ENCODE results near the gene BHLHE23.

BHLHE23 gene

DNA sequence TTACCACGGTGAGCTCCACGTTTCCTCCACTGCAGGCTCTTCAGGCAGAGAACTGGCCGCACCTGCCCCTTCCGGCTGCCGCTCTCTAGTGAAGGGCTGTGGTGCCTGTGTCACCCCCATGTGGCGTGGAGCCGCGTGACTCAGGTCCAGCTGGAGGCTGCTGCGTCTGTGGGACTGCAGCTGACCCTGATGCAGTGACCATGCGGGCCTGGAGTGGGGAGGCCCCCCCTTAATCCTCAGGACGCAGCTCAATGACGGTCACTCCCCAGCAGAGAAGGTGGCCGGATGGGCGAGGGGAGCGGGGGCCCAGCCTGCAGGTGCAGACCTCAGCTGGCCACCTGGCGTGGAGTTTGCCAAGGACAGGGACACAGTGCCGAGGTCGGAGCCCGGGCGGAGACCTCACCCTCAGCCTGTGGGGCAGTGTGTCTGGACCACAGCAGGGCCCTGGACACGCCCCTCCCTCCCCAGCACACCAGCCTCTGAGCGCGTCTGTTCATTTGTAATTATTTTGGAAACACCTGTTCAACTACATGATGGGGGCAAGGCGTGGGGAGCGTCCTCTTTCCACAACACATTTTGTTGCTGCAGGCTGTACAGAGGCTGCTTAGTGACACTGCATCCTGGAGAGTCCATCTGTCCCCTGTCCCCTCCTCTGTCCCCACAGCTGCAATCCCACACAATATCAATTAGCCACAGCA, 10.7 kb downstream of the BHLHE23 start:
- TF ChIP-seq, protein P1, sequence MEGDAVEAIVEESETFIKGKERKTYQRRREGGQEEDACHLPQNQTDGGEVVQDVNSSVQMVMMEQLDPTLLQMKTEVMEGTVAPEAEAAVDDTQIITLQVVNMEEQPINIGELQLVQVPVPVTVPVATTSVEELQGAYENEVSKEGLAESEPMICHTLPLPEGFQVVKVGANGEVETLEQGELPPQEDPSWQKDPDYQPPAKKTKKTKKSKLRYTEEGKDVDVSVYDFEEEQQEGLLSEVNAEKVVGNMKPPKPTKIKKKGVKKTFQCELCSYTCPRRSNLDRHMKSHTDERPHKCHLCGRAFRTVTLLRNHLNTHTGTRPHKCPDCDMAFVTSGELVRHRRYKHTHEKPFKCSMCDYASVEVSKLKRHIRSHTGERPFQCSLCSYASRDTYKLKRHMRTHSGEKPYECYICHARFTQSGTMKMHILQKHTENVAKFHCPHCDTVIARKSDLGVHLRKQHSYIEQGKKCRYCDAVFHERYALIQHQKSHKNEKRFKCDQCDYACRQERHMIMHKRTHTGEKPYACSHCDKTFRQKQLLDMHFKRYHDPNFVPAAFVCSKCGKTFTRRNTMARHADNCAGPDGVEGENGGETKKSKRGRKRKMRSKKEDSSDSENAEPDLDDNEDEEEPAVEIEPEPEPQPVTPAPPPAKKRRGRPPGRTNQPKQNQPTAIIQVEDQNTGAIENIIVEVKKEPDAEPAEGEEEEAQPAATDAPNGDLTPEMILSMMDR (IDR thresholded peaks at IDR 0.05; ENCODE audit: extremely low read depth, insufficient read depth, missing control alignments): no peak

DNA sequence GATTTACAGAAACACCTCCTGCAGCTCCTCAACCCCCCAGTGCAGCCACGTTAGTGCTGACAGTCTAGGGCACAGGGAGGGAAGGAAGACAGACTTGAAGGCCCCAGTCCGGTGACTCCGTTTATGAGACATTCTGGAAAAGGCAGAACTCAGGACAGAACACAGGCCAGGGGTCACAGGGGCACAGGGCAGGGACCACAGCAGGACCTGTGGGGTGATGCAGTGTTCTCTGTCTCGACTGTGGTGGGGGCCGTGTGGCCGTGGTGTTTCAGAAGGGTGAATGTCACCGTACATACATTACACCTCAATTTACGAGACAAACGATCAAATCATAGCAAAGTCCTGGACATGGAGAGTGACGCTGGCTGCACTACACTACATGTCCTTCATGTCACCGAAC, 11.3 kb downstream of the BHLHE23 start:
- no peak for DNase-seq (ENCODE audit: low spot score)
- TF ChIP-seq, protein P1 (IDR thresholded peaks at IDR 0.05; ENCODE audit: extremely low read depth, insufficient read depth, missing control alignments): no peak
- in situ Hi-C loops (cut with MboI; ENCODE audit: low pct_unique_long_range_greater_than_20kb, low sequenced_read_pairs, unreplicated experiment): no loop called here

More for the DNA sequence above, 10.7 kb downstream of the BHLHE23 start:
- no peak for DNase-seq (ENCODE audit: low spot score)
- in situ Hi-C loops (cut with MboI; ENCODE audit: low pct_unique_long_range_greater_than_20kb, low sequenced_read_pairs, unreplicated experiment): no loop called here

DNA sequence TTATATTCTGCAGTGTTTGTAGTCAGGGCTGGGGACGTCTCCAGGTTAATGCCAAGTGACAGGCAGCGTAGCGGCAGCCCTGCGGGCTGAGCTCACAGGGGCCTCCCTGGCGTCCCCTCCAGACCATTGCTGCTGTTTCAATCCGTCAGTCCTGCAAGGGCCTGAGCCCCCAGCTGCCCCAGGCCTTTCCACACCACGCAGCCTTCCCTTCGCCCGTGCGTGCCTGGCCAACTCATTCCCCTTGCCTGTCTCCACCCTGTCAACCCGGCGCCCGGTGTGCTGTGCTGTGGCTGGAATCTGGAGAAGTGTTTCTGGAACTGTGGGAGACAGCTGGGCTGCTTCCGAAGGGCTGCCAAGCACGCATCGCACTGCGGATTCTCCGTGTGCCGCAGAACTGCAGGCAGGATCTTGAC, 11.9 kb downstream of the BHLHE23 start:
- TF ChIP-seq, protein P1 (IDR thresholded peaks at IDR 0.05; ENCODE audit: extremely low read depth, insufficient read depth, missing control alignments): no peak
- in situ Hi-C loops (cut with MboI; ENCODE audit: low pct_unique_long_range_greater_than_20kb, low sequenced_read_pairs, unreplicated experiment): no loop called here
- DNase-seq (ENCODE audit: low spot score): no peak

DNA sequence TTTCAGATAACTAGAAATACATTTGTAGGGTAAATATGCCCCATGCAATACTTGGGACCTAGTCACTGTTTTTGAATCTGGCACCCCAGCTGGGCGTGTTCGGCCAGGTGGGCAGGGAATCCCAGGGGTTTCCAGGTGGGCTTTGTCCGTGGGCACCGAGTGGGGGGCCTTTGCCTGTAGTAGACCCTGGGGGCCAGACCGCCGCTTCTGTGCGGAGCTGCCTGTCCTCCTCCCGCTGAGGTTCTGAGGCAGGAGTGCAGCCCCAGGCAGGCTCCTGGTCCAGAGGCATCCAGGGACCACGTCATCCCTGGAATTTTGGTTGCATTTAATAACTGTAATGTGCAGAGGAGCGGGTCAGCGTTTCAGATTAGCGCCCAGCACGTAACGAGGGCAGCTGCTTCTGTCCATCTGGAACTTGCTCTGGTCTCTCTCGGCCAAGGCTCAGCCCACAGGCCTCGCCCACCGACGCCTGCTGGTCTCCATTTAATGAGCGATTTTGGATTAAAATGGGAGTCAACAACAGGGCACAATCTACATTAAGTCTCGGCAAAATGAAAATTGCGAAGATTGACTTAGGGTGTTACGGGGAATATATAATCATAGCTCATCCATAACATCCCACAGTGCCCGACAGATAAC, 12.8 kb downstream of the BHLHE23 start:
- TF ChIP-seq, protein P1 (IDR thresholded peaks at IDR 0.05; ENCODE audit: extremely low read depth, insufficient read depth, missing control alignments): no peak
- DNase-seq (ENCODE audit: low spot score): no peak
- in situ Hi-C loops (cut with MboI; ENCODE audit: low pct_unique_long_range_greater_than_20kb, low sequenced_read_pairs, unreplicated experiment): no loop called here

DNA sequence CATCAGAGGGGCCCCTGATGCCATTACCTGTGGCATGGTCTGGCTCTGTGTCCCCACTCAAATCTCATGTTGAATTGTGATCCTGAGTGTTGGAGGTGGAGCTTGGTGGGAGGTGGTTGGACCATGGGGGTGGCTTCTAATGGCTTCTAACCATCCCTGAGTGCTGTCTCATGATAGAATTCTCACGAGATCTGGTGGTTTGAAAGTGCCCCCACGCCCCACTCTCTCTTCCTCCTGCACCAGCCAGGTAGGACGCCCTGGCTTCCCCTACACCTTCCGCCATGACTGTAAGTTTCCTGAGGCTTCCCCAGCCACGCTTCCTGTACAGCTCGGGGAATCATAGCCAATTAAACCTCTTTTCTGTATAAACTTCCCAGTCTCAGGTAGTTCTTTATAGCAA, 14.9 kb downstream of the BHLHE23 start:
- in situ Hi-C loops (cut with MboI; ENCODE audit: low pct_unique_long_range_greater_than_20kb, low sequenced_read_pairs, unreplicated experiment): no loop called here
- TF ChIP-seq, protein P1 (IDR thresholded peaks at IDR 0.05; ENCODE audit: extremely low read depth, insufficient read depth, missing control alignments): no peak
- no peak for DNase-seq (ENCODE audit: low spot score)

DNA sequence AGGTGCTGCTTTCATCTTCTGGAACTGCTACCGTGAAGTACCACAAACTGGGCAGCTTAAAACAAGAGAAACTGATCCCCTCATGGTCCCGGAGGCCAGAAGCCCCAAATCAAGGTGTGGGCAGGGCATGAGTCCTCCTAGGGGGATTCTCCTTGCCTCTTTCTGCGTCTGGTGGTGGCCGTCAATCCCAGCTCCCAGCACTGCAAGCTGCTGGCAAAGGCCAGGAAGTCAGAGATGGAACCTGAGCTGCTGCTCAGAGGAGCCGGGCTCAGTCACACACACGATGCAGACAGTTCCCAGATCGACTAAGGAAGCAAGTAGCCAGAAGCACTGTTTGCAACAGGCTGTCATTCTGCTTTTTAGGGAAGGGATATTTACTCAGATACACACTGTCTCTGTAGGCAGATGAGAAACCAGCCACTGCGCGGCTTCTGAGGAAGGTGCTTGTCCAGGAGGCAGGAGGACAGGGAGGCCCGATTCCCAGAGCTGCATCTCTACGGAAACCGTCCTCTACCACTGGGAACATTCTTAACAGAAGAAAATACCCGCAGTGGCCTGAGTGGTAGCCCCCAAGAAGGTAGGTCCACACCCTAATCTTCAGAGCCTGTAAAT, 15.5 kb downstream of the BHLHE23 start:
- TF ChIP-seq, protein P1 (IDR thresholded peaks at IDR 0.05; ENCODE audit: extremely low read depth, insufficient read depth, missing control alignments): no peak
- DNase-seq (ENCODE audit: low spot score): no peak
- in situ Hi-C loops (cut with MboI; ENCODE audit: low pct_unique_long_range_greater_than_20kb, low sequenced_read_pairs, unreplicated experiment): no loop called here
